ENCODE results near the gene SLC15A1. TPM values are rescaled to one million over a fixed set of nuclear protein-coding genes. Genes with fewer than 3 reads are reported as not detected.

The SLC15A1 gene
- total RNA-seq, 2 donors from 2014 or later, result 0.53 to 0.81 TPM

DNA sequence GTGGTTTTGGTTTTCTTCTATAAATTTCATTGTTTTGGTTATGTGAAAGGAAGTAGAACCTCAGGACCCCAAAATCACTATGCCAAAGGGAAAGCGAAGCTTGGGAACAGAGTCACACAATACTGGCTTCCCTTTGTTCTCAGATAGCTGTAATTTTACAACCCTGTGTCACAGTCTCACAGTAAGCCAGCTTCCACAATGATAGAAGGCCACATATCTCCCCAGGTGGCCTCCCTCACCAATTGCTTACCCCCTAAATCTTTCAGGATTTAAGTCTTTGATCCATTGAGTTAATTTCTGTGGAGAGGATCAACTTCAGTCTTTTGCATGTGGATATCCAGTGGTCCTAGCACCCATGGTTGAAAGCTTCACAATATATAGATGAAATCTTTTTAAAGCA, 58.7 kb downstream of the SLC15A1 start:
- peaks cover 8% of the 10 kb centered on the region for H3K4me1 ChIP-seq (ENCODE audit: control insufficient read depth, insufficient read depth, low read length)
- Mint-ChIP-seq H3K9me3 (no peaks in the 10 kb centered on the region), H3K4me3 (no peak overlapping the region), H3K4me1 (peaks cover 12% of the 10 kb centered on the region), H3K36me3 (ENCODE audit: low read depth) (no peaks in the 10 kb centered on the region), H3K27me3 (ENCODE audit: insufficient read depth) (no peaks in the 10 kb centered on the region), H3K27ac (no peak overlapping the region)
- H3K36me3 ChIP-seq (ENCODE audit: control insufficient read depth, insufficient read depth, low read length), result no peaks in the 10 kb centered on the region
- 75% methylated on average over 1 of the region's 1 CpG; no CpG with 5 or more reads in 1 of the 2 experiments for WGBS, 2 experiments (ENCODE audit: insufficient coverage in 1 of 2, insufficient read length in 1 of 2)
- H3K27ac ChIP-seq (ENCODE audit: low read depth, low read length), result no peak overlapping the region
- TF ChIP-seq, protein P1, sequence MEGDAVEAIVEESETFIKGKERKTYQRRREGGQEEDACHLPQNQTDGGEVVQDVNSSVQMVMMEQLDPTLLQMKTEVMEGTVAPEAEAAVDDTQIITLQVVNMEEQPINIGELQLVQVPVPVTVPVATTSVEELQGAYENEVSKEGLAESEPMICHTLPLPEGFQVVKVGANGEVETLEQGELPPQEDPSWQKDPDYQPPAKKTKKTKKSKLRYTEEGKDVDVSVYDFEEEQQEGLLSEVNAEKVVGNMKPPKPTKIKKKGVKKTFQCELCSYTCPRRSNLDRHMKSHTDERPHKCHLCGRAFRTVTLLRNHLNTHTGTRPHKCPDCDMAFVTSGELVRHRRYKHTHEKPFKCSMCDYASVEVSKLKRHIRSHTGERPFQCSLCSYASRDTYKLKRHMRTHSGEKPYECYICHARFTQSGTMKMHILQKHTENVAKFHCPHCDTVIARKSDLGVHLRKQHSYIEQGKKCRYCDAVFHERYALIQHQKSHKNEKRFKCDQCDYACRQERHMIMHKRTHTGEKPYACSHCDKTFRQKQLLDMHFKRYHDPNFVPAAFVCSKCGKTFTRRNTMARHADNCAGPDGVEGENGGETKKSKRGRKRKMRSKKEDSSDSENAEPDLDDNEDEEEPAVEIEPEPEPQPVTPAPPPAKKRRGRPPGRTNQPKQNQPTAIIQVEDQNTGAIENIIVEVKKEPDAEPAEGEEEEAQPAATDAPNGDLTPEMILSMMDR (conservative IDR thresholded peaks at IDR 0.05), result no peak
- no peak overlapping the region for H3K9ac ChIP-seq (ENCODE audit: extremely low read depth, low read length, poor library complexity, severe bottlenecking)
- H3K4me3 ChIP-seq (ENCODE audit: low read length), result no peak overlapping the region
- DNase-seq, result no peak
- no peaks in the 10 kb centered on the region for H3K9me3 ChIP-seq (ENCODE audit: control insufficient read depth, low read length)
- H3K27me3 ChIP-seq (ENCODE audit: control insufficient read depth, insufficient read depth, low read length, poor library complexity, severe bottlenecking), result no peaks in the 10 kb centered on the region

GRCh38 chr13:98691360-98691759, 61.1 kb downstream of the SLC15A1 start:
- Mint-ChIP-seq H3K4me1 (peaks cover 22% of the 10 kb centered on the region), H3K27ac (no peak overlapping the region), H3K9me3 (no peaks in the 10 kb centered on the region), H3K27me3 (ENCODE audit: insufficient read depth) (no peaks in the 10 kb centered on the region), H3K36me3 (ENCODE audit: low read depth) (no peaks in the 10 kb centered on the region), H3K4me3 (no peak overlapping the region)
- no peak for DNase-seq
- H3K27me3 ChIP-seq (ENCODE audit: control insufficient read depth, insufficient read depth, low read length, poor library complexity, severe bottlenecking), result no peaks in the 10 kb centered on the region
- TF ChIP-seq, protein P1 (conservative IDR thresholded peaks at IDR 0.05), result no peak
- no peak overlapping the region for H3K4me3 ChIP-seq (ENCODE audit: low read length)
- no peaks in the 10 kb centered on the region for H3K36me3 ChIP-seq (ENCODE audit: control insufficient read depth, insufficient read depth, low read length)
- no peaks in the 10 kb centered on the region for H3K9me3 ChIP-seq (ENCODE audit: control insufficient read depth, low read length)
- H3K4me1 ChIP-seq (ENCODE audit: control insufficient read depth, insufficient read depth, low read length), result peaks cover 8% of the 10 kb centered on the region
- no peak overlapping the region for H3K9ac ChIP-seq (ENCODE audit: extremely low read depth, low read length, poor library complexity, severe bottlenecking)
- WGBS, 2 experiments (ENCODE audit: insufficient coverage in 1 of 2, insufficient read length in 1 of 2), result 91 to 98% methylated on average over 4 of the region's 4 CpGs
- H3K27ac ChIP-seq (ENCODE audit: low read depth, low read length), result no peak overlapping the region

GRCh38 chr13:98690348-98691022, 62.0 kb downstream of the SLC15A1 start:
- H3K27me3 ChIP-seq (ENCODE audit: control insufficient read depth, insufficient read depth, low read length, poor library complexity, severe bottlenecking), result no peaks in the 10 kb centered on the region
- H3K9ac ChIP-seq (ENCODE audit: extremely low read depth, low read length, poor library complexity, severe bottlenecking), result no peak overlapping the region
- H3K4me3 Mint-ChIP-seq, result no peak overlapping the region
- H3K36me3 ChIP-seq (ENCODE audit: control insufficient read depth, insufficient read depth, low read length), result no peaks in the 10 kb centered on the region
- H3K4me1 ChIP-seq (ENCODE audit: control insufficient read depth, insufficient read depth, low read length), result peaks cover 8% of the 10 kb centered on the region
- no peaks in the 10 kb centered on the region for H3K27me3 Mint-ChIP-seq (ENCODE audit: insufficient read depth)
- H3K9me3 Mint-ChIP-seq, result no peaks in the 10 kb centered on the region
- TF ChIP-seq, protein P1 (conservative IDR thresholded peaks at IDR 0.05), result no peak
- H3K27ac Mint-ChIP-seq, result no peak overlapping the region
- no peaks in the 10 kb centered on the region for H3K9me3 ChIP-seq (ENCODE audit: control insufficient read depth, low read length)
- H3K4me3 ChIP-seq (ENCODE audit: low read length), result no peak overlapping the region
- no peak for DNase-seq
- no peak overlapping the region for H3K27ac ChIP-seq (ENCODE audit: low read depth, low read length)
- H3K36me3 Mint-ChIP-seq (ENCODE audit: low read depth), result no peaks in the 10 kb centered on the region
- 81 to 86% methylated on average over 14 to 15 of the region's 15 CpGs for WGBS, 2 experiments (ENCODE audit: insufficient coverage in 1 of 2, insufficient read length in 1 of 2)
- peaks cover 21% of the 10 kb centered on the region for H3K4me1 Mint-ChIP-seq
